VCaP (cell line): Measurements from ENCODE around the gene ZNF77.

ENCODE experiments used
- H3K27ac ChIP-seq: fragments of 450-650 bp; 2 replicates; pipeline ENCODE4 v1.5.1; 2017
- TF ChIP-seq, protein P1 (sequence below): fragments of 450-650 bp; conservative IDR thresholded peaks from 2 replicates; pipeline ENCODE4 v1.5.1; 2017; ENCODE audit warnings: mild to moderate bottlenecking, moderate library complexity

ZNF77 gene

GRCh38 chr19:2978166-2978767 is 33.5 kb upstream of the ZNF77 start:
- H3K27ac ChIP-seq, result peak overlapping the region; percentile 15; the same call in 1 of the 2 replicates
- TF ChIP-seq, protein P1, sequence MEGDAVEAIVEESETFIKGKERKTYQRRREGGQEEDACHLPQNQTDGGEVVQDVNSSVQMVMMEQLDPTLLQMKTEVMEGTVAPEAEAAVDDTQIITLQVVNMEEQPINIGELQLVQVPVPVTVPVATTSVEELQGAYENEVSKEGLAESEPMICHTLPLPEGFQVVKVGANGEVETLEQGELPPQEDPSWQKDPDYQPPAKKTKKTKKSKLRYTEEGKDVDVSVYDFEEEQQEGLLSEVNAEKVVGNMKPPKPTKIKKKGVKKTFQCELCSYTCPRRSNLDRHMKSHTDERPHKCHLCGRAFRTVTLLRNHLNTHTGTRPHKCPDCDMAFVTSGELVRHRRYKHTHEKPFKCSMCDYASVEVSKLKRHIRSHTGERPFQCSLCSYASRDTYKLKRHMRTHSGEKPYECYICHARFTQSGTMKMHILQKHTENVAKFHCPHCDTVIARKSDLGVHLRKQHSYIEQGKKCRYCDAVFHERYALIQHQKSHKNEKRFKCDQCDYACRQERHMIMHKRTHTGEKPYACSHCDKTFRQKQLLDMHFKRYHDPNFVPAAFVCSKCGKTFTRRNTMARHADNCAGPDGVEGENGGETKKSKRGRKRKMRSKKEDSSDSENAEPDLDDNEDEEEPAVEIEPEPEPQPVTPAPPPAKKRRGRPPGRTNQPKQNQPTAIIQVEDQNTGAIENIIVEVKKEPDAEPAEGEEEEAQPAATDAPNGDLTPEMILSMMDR, result no peak

- peak overlapping the region; percentile 15; the same call in 1 of the 2 replicates for H3K27ac ChIP-seq
- TF ChIP-seq, protein P1, result no peak
Measured at GRCh38 chr19:2977746-2978138, 33.0 kb upstream of the ZNF77 start.

GRCh38 chr19:2977001-2977745 is 32.4 kb upstream of the ZNF77 start, which contains the start of gene TLE6:
Gene TLE6 (plus strand): TSS chr19:2977564. CDS start chr19:2978234, 670 bp downstream.
- TF ChIP-seq, protein P1, result no peak

GRCh38 chr19:2976609-2977000 is 31.8 kb upstream of the ZNF77 start:
- TF ChIP-seq, protein P1, result no peak
- H3K27ac ChIP-seq, result peak overlapping the region; percentile 32; the same call in 1 of the 2 replicates

More at GRCh38 chr19:2977001-2977745, 32.4 kb upstream of the ZNF77 start, which contains the start of gene TLE6:
- peak within 1 kb of the TSS; percentile 32; the same call in 1 of the 2 replicates for H3K27ac ChIP-seq

GRCh38 chr19:2974342-2975041 is 29.7 kb upstream of the ZNF77 start:
- no peak overlapping the region for H3K27ac ChIP-seq
- TF ChIP-seq, protein P1, result no peak

- no peak overlapping the region for H3K27ac ChIP-seq
- TF ChIP-seq, protein P1, result no peak
Measured at GRCh38 chr19:2973229-2973628, 28.5 kb upstream of the ZNF77 start.

GRCh38 chr19:2970201-2970835 is 25.5 kb upstream of the ZNF77 start:
- TF ChIP-seq, protein P1, result no peak
- no peak overlapping the region for H3K27ac ChIP-seq
